Glutamatergic neuron (in vitro differentiated cells): ENCODE measurements around the gene SPIRE1. TPM values are rescaled to one million over a fixed set of nuclear protein-coding genes. Genes with fewer than 3 reads are reported as not detected.
"Not testable (repeated sequence)": the region's sequence is repeated elsewhere in the genome, so short reads cannot be mapped to it uniquely, and the experiment has no call there.

Experiments used
- DNase-seq: peaks from one replicate; pipeline ENCODE4 v3.0.0; 2022
- H3K27ac Mint-ChIP-seq: one replicate; pipeline ENCODE4 v1.8.0; 2020; ENCODE audit warnings: mild to moderate bottlenecking, mixed read lengths, inconsistent platforms; ENCODE audit not compliant: unreplicated experiment
- H3K27me3 Mint-ChIP-seq: one replicate; pipeline ENCODE4 v1.8.0; 2020; ENCODE audit warnings: mild to moderate bottlenecking, moderate library complexity, mixed read lengths, inconsistent platforms; ENCODE audit not compliant: unreplicated experiment
- H3K36me3 Mint-ChIP-seq: one replicate; pipeline ENCODE4 v1.8.0; 2020; ENCODE audit warnings: mild to moderate bottlenecking, mixed read lengths, inconsistent platforms; ENCODE audit not compliant: unreplicated experiment
- H3K4me1 Mint-ChIP-seq: one replicate; pipeline ENCODE4 v1.8.0; 2020; ENCODE audit warnings: mild to moderate bottlenecking, low read depth, mixed read lengths, inconsistent platforms; ENCODE audit not compliant: unreplicated experiment
- H3K4me3 Mint-ChIP-seq: one replicate; pipeline ENCODE4 v1.8.0; 2020; ENCODE audit warnings: mild to moderate bottlenecking, mixed read lengths, inconsistent platforms; ENCODE audit not compliant: unreplicated experiment
- H3K9me3 Mint-ChIP-seq: one replicate; pipeline ENCODE4 v1.8.0; 2020; ENCODE audit warnings: mild to moderate bottlenecking, moderate library complexity, mixed read lengths, inconsistent platforms; ENCODE audit not compliant: unreplicated experiment
- total RNA-seq: library from RNA; stranded (reverse); fragmentation: NEBNext Ultra II Directional; extraction: Animal tissue kit (Norgen Biotek cat#: 25700); gene quantifications from one replicate; pipeline ENCODE4 v1.2.1, GENCODE V29; 2021; ENCODE audit not compliant: unreplicated experiment
- TF ChIP-seq, protein P1 (sequence below): fragments of 200-600 bp; sonication (generic); IDR thresholded peaks from one replicate; pipeline ENCODE4 v1.5.0; 2021; ENCODE audit not compliant: partially characterized antibody, unreplicated experiment

SPIRE1 gene
- total RNA-seq, 1 donor from 2014 or later = 29.9 TPM

GRCh38 chr18:12556946-12557806, 100.7 kb downstream of the SPIRE1 start:
- no peaks in the 10 kb centered on the region for H3K27me3 Mint-ChIP-seq
- peaks cover 27% of the 10 kb centered on the region for H3K9me3 Mint-ChIP-seq
- TF ChIP-seq, protein P1, sequence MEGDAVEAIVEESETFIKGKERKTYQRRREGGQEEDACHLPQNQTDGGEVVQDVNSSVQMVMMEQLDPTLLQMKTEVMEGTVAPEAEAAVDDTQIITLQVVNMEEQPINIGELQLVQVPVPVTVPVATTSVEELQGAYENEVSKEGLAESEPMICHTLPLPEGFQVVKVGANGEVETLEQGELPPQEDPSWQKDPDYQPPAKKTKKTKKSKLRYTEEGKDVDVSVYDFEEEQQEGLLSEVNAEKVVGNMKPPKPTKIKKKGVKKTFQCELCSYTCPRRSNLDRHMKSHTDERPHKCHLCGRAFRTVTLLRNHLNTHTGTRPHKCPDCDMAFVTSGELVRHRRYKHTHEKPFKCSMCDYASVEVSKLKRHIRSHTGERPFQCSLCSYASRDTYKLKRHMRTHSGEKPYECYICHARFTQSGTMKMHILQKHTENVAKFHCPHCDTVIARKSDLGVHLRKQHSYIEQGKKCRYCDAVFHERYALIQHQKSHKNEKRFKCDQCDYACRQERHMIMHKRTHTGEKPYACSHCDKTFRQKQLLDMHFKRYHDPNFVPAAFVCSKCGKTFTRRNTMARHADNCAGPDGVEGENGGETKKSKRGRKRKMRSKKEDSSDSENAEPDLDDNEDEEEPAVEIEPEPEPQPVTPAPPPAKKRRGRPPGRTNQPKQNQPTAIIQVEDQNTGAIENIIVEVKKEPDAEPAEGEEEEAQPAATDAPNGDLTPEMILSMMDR = no peak
- H3K27ac Mint-ChIP-seq = no peak overlapping the region
- no peak overlapping the region for H3K4me3 Mint-ChIP-seq
- H3K36me3 Mint-ChIP-seq = peaks cover 35% of the 10 kb centered on the region
- no peaks in the 10 kb centered on the region for H3K4me1 Mint-ChIP-seq
- no peak for DNase-seq

DNA sequence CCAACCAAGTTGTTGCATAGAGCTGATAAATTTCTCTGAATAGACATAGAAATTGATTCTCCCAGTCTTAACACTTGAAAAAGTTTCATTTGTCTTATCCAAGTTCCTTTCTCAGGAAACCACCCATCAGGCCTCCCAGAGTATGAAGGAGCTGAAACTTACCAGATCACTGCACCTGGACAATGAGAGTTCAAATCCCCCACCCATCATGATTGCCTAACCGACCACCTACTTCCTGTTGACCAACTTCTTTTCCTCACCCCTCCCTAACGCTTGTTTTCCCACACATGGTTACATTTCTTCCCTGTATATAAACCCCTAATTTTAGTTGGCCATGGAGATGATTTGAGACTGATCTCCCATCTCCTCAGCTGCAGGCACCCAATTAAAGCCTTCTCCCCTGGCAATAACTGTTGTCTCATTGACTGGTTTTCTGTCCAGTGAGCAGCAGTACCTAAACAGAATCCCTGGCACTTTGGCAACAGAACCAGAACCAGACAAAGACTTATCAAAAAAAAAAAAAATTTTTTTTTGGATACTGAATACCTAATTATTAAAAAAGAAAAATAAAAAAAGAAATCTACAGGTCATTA, 103.0 kb downstream of the SPIRE1 start:
- peaks cover 35% of the 10 kb centered on the region for H3K36me3 Mint-ChIP-seq

DNA sequence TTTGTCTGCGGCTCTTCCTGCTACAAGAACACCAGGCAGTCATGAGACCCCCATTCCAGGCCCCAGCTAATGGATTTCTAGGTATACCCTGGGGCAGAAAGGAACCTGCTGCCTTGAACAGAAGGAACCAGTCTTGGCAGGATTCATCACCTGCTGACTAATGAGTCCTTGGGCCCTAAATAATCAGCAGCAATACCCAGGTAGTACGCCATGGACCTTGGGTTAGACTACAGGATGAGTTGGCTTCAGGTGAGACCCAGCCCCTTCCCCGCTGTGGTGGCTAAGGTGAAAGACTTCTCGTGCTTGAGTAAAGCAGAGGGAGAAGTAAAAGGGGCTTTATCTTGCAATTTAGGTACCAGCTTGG, 105.0 kb downstream of the SPIRE1 start:
- Mint-ChIP-seq H3K27me3 (peaks cover 2% of the 10 kb centered on the region), H3K4me1 (no peaks in the 10 kb centered on the region), H3K9me3 (peaks cover 16% of the 10 kb centered on the region), H3K4me3 (no peak overlapping the region), H3K27ac (no peak overlapping the region), H3K36me3 (peaks cover 27% of the 10 kb centered on the region)
- TF ChIP-seq, protein P1 = no peak
- no peak for DNase-seq

More for the DNA sequence above, 103.0 kb downstream of the SPIRE1 start:
- Mint-ChIP-seq H3K27me3 (no peaks in the 10 kb centered on the region), H3K9me3 (peaks cover 23% of the 10 kb centered on the region), H3K4me3 (no peak overlapping the region), H3K4me1 (no peaks in the 10 kb centered on the region), H3K27ac (no peak overlapping the region)
- TF ChIP-seq, protein P1 = no peak
- DNase-seq = no peak

GRCh38 chr18:12551943-12552878, 105.7 kb downstream of the SPIRE1 start:
- H3K36me3 Mint-ChIP-seq = peaks cover 24% of the 10 kb centered on the region
- H3K27me3 Mint-ChIP-seq, H3K4me3 Mint-ChIP-seq, DNase-seq, H3K27ac Mint-ChIP-seq, H3K4me1 Mint-ChIP-seq: not testable (repeated sequence)
- H3K9me3 Mint-ChIP-seq = peaks cover 16% of the 10 kb centered on the region

GRCh38 chr18:12551466-12551865, 106.4 kb downstream of the SPIRE1 start:
- H3K4me3 Mint-ChIP-seq, H3K27me3 Mint-ChIP-seq, H3K27ac Mint-ChIP-seq, DNase-seq, H3K4me1 Mint-ChIP-seq: not testable (repeated sequence)
- H3K9me3 Mint-ChIP-seq = peaks cover 16% of the 10 kb centered on the region
- peaks cover 21% of the 10 kb centered on the region for H3K36me3 Mint-ChIP-seq
